ENCODE results near the gene TAPT1.

The TAPT1 gene

DNA sequence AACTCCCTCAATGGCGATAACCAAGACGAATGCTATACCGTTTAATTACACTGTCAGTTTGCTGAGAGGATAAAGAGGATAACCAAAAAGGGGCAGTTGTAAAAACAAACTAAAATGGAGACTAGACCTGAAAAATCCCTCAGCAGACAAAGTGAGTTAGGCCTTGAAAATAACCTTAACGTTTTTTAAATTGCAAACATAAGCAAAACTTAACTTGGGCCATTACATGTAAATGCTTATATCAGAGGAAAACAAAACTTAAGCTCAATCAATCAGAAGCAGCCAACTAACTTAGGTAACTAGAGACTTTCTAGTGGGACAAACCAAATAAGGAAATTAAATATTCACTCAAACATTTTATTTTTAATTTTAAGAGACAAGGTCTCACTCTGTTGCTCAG is 17.0 kb upstream of the TAPT1 start:
- no peak for DNase-seq

DNA sequence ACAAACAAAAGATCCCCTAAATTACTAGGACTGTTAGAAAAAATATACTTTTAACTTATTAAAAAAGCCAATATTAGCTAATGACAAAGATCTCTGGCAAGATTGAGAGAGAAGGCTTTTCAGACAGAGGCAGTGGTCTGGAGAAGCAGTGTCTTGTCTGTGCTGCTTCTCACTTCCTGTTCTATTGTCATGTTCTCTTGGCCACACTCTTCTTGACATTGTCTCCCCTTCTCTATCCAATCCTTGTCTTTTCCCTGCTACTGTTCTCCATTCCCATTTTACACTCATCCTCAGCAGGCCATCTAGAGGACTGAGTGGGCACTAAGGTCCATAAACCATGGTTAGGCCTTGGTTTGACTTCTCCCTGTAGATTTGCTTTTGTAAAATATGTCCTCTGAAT is 14.0 kb upstream of the TAPT1 start:
- DNase-seq = no peak

DNA sequence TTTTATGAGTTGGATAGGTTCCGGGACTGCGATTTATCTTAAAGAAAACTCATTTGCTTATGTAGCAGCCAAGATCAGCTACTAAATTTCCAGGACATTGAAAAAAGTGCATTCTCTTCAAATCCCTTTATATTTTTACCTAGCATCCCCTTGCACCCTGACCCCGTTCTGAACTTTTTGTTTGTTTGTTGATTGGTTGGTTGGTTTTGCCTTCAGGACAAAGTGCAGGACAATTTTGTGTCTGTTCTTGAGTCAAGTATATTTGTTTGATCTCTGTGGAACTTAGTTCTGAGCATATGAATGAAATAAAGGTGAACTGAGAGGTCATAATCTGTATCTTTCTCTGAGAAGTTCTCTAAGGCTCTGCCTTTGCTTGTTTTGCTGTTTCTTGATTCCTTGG is 12.8 kb upstream of the TAPT1 start:
- DNase-seq = no peak

DNA sequence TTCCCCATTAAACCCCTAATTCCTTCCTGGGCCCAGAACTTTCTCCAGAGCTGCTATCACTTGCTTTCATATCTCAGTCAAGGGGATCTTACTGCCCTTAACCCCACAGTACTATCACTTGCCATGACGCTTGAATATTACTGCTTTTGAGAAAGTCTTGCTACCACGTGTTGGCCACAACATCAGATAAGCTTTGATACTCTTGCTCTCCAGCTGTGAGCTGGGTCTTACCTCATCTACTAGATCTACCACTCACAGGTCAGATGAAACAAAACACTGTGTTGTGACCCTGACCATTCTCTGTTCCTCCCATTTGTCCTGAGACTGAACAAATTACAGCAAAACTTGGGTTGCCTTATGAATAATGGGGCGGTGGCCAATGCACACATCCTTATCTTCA is 12.1 kb upstream of the TAPT1 start:
- no peak for DNase-seq

DNA sequence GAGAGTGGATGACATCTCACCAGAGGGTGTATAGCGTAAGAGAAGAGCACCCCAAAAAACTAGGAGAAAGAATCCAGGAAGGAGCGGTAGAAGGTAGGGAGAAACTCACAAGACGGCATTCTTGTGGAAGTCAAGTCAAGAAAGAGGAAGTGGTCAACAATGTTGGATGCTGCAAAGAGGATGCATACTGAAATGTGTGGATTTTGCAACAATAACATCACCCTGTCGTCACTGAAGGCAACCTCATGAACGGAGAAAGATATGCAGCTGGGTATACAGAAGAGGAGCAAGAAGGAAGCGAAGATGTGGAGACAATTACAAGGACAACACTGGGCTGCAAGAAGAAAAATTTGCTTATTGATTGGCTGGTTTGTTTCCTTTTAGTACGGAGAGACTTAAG is 11.4 kb upstream of the TAPT1 start:
- no peak for DNase-seq

DNA sequence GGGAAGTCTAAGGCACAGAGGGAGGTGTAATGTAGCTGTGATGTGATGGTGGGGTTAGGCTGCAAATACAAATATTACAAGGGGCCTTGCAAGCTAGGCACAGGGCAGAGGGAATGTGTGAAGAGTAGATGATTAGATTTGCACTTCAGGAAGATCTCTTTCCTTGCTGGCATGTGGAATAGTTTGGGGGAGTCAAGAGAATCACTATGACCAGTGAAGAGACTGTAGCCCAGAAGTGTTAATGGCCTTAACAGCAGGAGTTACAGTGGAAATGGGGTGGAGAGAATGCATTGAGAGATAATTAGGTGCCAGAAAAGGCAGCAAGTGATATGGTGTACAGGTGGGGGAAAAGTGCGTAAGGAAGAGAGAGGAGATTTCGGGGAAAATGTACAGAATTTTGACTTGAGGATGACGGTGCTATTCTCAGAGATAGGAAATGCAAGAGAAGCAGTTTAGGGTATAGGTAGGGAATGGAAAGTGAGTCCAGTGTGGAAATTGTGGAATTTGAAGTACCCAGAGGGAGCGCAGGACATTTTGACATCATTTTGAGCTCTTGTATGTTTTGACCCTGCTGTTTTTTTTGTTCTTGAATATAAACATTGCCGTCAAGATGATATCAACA is 10.2 kb upstream of the TAPT1 start:
- no peak for DNase-seq

DNA sequence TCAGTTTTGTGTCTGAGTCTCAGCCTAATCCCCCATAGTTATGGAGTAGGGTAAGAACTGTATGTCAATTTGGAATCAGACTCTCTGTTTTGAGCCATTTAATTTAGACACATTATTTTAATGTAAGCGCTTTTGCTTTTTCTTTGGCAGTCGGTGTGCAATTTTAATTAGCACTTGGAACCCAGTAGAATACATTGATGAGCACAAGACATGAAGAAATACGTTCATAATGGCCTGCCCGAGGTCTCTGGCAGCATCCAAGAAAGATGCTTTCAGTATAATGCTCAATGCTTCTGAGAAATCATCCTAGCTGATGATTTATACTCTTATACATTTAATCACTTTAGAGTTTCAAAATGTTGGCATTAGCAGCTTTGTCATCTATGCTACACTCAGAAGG is 8.9 kb upstream of the TAPT1 start:
- no peak for DNase-seq

DNA sequence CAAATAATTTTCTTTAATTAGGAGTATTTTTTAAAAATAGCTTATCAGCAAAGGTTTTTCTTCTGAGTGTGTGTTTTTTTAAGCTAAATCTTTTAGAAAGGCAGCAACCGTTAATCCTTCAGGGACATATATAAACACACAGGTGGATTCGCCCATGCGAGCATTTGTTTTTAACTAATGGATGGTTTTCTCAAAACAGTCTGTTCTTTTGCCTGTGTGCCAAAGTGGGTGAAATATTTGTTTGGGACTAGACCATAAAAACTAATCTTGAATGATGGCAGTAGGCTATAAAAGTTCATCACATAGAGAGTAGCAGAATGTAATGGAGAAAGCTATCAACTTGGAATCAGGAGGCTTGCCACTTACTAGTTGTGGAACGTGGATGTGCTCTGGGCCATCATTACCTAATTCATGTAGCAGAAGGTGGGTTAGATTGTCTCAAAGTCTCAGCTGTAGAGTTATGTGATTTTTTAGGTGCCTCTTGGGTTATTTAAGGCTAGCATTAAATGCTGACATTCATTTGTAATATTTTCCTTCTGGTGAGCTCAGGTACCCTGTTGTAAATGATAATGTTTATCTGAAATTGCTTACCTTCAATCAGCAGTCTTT is 7.4 kb upstream of the TAPT1 start:
- no peak for DNase-seq

DNA sequence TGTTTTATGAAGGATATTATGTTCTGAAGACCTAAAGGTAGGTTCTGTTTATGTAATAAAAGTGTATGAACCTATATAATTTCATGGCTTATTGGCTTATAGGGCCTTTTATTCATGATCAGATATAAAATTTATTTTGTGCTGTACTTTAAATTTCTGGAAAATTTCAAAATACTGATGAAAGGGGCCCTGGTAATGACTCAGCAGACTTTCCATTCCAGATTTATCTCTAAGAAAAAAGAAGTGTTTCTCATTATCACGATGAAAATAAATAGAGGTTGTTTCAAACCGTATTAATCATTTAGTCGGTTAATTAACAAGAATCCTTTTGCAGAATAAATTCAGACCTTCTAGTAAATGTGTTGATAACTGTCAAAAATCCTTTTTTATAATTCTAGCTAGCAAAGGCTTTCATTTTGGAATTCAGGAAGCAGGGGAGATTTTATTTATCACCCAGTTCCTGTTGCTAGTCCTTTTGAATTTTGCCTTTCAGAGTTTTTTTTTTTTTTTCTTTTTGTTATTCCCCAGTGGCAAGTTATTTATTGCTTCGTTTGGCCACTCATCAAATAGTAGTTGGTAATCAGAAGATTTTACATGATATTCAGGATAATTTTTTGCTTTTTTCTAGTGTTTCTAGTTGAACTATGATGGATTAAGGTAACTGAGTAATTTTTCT is 5.4 kb upstream of the TAPT1 start:
- no peak for DNase-seq

DNA sequence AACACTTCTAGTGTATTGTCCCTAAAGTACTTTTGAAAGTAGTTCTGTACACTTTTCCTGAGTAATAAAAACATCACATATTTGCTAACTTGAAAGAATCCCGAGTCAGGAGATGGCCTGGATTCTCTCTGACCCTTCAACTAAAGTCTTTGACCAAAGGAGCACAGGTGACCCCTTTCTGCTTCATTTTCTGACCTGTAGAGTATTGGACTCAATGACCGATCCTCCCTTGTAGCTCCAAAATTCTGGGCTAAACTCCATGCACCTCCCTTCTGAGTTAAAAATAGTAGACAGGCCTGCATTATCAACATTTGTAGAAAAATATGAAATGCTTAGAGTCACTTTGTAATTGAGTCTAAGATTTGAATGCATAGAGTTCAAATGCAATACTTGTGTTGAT is 4.0 kb upstream of the TAPT1 start:
- no peak for DNase-seq

DNA sequence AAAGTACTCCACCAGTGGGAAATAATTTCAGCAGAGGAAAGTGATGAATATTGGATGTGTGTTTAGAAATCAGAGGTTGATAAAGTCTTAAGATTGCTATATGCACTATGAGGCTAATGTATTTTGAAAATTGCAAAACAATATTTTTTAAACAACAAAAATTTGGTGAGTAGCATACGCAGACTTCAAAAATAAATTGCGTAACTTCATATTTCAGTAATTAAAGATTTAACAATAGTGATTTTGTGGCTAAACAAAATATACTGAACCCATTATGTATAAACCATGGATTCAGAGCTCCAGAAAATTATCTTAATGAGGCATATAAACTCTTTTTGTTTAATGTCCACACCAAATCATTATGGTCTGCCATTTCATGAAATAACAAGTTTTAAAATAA is 3.3 kb upstream of the TAPT1 start:
- no peak for DNase-seq

DNA sequence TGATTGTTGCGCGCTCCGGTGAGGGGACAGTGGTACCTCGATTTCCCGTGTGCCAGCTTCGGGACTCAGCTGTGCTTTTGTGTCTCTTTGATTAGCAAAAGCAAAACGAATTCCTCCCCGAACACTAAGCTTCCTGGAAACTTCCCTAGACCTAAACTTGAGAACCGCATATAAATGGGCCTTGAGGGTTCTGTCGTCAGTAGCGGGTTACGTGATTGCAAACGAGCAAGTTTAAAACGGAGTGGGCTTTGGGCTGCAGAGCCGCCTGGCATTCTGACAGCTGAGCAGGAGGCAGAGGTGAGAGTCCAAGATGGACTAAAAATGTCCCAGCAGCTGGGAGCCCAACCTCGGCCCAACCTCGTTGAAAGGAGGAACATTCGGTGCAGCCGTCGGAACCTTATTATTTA is 1.2 kb upstream of the TAPT1 start:
- DNase-seq = no peak

DNA sequence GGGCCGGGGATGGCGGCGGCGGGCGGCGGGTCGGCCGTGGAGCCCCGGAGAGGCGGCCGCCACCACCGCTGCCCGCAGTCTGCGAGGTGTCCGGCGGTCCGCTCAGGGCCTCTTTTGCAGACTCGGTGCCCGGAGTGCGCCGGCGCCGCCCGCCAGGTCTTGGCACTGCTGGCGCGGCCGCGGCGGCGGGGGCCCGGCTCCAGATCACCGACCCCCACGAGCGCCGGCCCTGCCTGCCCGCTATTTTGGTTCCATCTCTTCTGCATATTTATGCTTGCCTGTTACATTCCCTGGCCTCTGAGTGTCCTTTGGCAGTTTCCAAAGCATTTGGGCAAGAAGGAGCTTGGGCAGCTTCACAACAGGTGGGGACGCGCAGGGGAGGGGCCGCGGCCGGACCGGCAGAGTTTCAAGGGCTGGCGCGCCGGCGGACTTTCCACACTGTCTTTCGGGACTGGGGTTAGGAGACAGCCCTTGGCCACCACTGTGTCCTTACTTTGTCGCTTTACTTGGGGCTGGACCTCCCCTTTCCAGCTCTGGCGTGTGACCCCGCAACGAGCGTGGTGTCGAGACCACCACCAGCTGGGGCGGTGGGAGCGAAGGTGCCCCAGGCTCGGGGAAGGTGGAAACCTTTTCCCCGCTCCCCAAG is 668 bp upstream of the TAPT1 start:
- DNase-seq = no peak

DNA sequence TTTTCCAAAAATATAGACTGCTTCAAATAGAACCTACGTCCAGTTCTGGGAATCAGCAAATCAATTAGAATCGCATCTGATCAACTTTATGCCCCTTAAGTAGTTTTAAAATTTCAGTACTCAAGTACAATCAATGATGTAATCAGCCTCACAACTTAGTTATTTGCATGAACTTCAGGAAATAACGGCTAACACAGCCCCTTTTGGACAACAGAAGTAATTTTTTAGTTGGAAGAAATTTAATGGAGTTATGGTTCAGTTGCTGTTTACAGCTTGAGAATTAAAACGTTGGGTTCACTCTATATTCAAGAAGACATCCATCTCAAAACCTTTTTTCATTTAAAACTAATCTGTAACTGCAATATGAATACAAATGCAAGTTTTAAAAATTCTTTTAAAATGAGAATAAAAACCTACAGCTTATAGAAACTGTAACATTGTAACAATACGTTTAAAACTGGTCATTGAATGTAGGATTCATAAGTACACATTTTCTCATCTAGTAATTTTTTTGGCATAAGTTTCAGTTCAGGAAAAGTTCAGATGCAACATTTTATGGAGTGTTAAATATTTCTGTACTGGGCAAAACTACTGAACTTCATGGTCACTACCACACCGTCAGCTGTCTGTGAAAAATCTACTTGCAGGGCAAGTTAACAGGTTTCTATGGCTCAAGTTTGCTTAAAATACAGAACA is 956 bp downstream of the TAPT1 start:
- DNase-seq = no peak

DNA sequence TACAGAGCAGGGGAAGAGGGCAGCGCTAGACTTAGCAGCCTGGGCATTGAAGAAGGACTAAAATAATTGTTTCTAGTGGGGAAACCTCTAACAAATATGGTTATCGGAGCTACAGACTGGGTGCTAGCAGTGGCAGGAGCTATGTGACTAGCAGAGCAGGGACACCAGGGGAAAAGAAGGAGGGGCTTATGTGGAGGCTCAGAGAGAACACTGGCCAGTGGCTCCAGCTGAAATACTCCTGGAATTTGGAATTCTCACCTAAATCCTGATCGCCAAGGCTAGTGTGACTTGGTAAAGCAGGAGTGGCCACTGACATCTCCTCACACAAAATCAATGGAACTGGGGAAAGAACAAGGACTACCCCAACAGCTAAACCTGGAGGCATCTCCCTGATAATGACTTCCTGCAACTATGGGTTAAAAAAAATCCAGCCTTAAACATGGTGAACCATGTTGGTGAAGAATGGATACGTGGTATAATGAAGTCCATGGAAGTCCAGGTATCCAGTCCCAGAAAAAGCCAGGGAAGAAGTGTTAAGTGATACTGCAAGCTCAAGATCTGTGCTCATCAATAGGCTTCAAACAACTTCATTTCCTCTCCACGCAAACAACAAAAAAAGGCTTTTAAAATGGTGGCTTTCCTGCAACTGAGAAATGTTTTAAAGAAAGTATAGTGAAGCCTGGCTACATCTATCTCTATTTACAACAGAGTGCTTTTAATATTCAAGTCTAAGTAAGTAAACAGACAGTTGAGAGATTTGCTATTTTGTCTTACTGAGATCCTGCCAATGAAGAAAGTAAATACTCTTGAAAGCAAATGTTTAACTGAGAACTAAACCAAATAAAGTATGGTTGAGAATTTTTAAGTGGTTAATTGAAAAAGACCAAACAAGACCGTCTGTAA is 1.8 kb downstream of the TAPT1 start:
- no peak for DNase-seq

DNA sequence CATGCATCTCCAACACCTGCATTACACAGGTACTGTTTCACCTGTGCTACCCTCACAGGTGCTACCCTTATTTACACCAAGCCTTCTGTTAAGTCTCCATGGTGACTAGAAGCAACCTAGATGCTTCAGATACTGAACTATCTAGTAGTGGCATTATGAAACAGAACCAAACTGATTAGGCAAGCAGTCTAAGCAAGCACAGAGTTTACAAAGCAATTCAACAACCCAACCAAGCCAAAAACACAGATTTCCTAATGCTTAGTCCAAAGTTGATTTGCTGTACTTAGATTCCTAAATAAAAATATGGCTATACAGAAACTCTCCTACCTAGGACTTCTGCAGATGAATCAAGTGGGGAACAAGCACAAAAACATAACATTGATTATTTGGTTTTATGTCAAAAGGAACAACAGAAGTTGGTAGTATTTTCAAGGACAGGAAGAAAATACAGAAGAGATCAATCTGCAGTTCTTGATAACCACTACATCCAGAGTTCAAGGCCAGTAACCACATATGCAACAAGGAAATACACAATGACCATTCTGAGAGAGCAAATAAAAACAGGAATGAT is 3.2 kb downstream of the TAPT1 start:
- DNase-seq = no peak

DNA sequence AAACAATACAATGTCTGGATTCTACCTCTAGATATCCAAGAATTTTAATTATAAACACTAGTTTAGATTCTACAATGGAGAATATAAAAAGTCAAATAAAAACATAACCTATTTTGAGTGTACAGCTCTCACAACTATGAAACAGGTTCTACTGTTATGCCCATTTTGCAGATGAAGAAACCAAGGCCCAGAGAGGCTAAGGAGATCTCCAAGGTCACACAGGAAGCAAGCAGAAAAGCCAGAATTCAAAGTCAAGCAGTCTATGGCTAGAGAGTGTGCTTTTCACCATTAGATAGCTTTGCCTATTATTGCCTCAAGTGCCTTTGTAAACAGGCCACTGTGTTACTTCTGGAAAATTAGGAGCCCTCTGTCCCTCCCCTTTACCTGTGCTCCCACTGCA is 7.3 kb downstream of the TAPT1 start:
- DNase-seq = no peak

DNA sequence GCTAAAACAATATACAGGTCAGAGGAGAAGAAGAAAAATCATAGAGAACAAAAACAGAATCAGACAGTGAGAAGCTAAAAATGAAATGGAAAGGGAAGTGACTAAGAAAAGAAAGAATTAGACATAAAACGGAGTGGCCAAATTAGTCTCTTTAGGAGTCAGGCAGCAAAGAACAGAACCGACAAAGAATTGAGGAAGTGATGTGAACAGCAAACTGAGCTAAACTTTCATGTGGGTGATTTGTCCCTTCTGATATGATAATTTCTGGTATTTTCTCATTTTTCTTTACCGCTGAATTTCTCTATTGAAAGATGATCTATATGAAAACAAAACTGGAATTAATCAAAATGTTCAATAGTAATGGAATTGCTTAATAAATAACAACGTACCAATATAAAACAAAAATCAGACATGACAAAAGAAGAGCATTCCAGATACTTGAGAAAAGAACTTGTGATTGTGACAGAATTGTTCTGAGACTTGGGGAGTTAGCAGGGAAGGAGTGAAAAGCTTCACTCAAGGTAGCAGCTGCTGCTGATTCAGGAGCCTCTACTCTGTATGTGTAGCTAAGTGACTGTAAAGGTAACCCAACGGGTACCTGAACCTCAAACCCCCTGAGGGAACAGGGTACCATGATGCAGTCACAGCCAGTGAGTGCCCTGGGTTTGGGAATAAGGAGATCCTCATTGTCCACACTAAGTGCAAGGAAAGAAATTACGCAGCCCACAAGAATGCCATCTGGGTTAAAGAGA is 8.8 kb downstream of the TAPT1 start:
- DNase-seq = no peak

DNA sequence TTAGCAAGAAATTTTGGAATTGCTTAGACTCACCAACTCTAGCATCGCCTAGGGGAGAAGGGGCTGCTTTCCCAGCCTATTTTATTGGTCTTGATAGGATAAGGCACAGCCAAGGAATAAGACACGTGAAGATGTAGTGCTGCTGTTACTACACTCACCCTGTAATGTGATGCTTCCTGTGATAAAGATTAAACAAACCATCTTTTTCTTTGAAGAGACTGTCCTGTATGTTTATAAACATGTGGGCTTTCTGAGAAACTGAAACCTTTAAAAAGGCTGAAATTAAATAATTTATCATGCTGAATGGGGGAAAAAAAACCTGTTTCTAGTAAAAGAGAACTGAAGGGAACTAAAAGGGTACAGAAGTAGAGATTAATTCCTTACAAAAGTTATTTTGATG is 13.2 kb downstream of the TAPT1 start:
- DNase-seq = no peak

DNA sequence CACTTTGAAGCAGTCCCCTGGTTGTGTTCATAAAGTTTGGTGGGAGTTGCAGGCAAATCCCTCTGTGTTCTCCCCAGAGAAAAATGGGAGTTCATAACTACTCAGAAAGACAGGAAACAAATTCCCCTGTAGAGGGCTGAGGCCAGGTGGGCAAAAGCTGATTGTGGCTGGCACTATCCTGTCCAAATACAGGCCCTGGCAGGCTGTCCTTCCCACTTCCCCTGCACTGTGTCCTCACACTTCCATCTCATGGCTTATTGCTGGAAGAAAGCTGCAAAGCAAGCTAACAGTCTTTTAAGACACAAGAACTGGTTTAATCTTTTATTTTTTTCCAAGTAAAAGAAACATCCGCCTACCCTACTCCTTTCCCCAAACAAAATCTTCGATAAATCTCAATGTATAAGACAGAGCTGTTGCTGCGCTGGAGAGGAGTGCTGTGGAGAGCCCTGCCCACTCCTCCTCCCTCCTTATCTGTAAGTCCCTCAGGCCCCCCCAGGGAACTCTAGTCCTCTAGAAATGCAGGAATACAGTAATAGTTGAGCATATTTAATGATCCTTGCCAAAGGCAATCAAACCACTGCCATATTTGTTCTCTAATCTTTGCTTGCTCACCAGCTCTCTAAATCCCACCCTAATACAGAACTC is 14.0 kb downstream of the TAPT1 start:
- DNase-seq = no peak

DNA sequence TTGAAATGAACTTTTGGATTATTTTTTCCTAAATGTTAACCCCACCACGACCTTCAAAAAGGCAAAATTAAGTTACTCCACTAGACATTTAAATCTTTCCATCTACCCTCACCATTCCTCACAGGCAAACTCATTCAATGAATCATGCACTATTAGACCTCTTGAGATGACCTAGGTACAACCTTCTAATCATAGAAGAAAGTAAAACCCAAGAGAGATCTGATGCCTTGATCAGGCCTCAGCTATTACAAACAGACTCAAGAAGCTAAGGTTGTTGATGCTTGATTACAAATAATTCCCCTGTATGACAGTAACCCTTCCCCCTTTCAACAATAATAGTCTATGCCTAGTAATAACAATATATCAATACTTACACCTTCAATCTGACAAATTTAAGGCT is 18.9 kb downstream of the TAPT1 start:
- DNase-seq = no peak

Data from SHP77 treated with DMSO at 0.1 percent for 48 hours (cell line).